HAP-1 (cell line): ENCODE data around the gene SCIN.
"Not testable (repeated sequence)": the region's sequence is repeated elsewhere in the genome, so short reads cannot be mapped to it uniquely, and the experiment has no call there.

Source experiments
- DNase-seq, 2 experiments: peaks; one replicate each; pipeline ENCODE4 v3.0.0-alpha.2; 2016 to 2020; ENCODE audit warnings: low spot score in 2 of 2
- H3K27me3 ChIP-seq: fragments of 250-450 bp; sonication (Bioruptor Pico); 2 replicates; pipeline ENCODE4 v1.5.1; 2020; ENCODE audit warnings: low read depth, mild to moderate bottlenecking, moderate library complexity
- H3K36me3 ChIP-seq: fragments of 250-450 bp; sonication (Bioruptor Pico); replicated peaks from 2 replicates; pipeline ENCODE4 v1.5.1; 2020; ENCODE audit warnings: mild to moderate bottlenecking
- H3K4me1 ChIP-seq: fragments of 250-450 bp; sonication (Bioruptor Pico); 2 replicates; pipeline ENCODE4 v1.5.1; 2020; ENCODE audit warnings: mild to moderate bottlenecking
- H3K4me3 ChIP-seq: fragments of 250-450 bp; sonication (Bioruptor Pico); 2 replicates; pipeline ENCODE4 v1.5.1; 2020; ENCODE audit warnings: mild to moderate bottlenecking, moderate library complexity
- H3K9me3 ChIP-seq: fragments of 250-450 bp; sonication (Bioruptor Pico); 2 replicates; pipeline ENCODE4 v1.5.1; 2020; ENCODE audit warnings: mild to moderate bottlenecking, moderate library complexity
- in situ Hi-C: fragments of 300-500 bp; cut with MboI; formaldehyde crosslinking; loops from 3 replicates; pipeline ENCODE4 v1.14.3; 2020; ENCODE audit warnings: low sequenced_read_pairs, inconsistent platforms, mixed read lengths

SCIN gene

DNA sequence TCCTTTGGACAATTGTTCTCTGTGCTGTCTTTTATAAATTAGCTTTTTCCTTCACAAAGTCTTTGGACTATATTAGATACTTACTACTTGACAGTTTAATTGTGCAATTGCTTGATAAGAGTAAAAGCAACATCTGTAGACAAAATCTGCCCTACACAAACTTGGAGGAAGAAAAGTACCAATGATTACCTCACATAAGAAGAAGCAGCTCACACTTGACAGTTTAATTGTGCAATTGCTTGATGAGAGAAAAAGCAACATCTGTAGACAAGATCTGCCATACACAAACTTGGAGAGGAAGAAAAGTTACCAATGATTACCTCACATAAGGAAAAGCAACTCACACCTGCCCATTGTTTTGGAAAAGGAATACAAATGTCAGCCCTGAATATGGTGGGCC lies 17.1 kb upstream of the SCIN start:
- in situ Hi-C loops, result no loop called here
- Histone ChIP-seq H3K4me1 (no peaks in the 10 kb centered on the region), H3K36me3 (no peaks in the 10 kb centered on the region), H3K4me3 (no peak overlapping the region), H3K27me3 (no peaks in the 10 kb centered on the region), H3K9me3 (no peaks in the 10 kb centered on the region; the same call in 1 of the 2 replicates)
- DNase-seq, result no peak

DNA sequence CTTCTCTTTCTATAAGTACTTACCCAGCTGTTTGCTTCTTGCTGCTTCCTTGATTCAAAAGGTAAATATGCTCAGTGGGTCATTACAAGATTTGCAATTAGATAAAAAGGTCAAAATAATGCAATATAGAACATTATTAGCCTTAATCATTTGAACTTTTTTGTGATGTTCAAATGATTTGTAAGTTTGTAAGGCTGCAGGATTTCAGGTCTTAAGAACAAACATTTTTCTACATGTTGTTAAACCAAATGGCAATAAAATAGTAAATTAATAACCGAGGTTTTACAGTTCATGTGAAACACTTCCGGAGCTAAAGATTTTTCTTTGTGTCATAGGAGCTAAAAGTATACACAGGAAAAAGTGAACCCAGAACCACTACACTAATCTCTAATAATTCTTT lies 16.2 kb upstream of the SCIN start:
- Histone ChIP-seq H3K4me1 (no peaks in the 10 kb centered on the region), H3K4me3 (no peak overlapping the region), H3K9me3 (no peaks in the 10 kb centered on the region; the same call in 1 of the 2 replicates), H3K36me3 (no peaks in the 10 kb centered on the region), H3K27me3 (no peaks in the 10 kb centered on the region)
- in situ Hi-C loops, result no loop called here
- DNase-seq, result no peak

DNA sequence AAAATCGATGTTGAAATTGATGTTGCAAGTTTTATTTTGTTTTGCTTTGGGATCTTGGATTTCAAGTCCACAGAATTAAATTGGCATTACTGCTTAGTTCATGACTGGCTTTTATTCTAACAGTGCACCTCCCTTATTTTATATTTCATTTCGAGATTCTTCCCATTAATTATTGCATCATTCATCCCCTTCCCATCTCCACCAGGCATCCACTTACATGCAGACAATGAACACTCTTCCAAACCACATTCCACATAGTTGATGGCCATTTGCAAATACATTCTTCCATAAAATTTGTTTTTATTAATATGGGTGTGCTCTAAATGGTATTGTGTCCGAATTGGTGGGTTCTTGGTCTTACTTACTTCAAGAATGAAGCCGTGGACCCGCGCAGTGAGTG lies 15.6 kb upstream of the SCIN start:
- in situ Hi-C loops, result no loop called here
- no peak overlapping the region for H3K4me3 ChIP-seq
- DNase-seq, result no peak
- no peaks in the 10 kb centered on the region for H3K36me3 ChIP-seq
- no peaks in the 10 kb centered on the region; the same call in 1 of the 2 replicates for H3K9me3 ChIP-seq
- H3K27me3 ChIP-seq, result no peaks in the 10 kb centered on the region
- no peaks in the 10 kb centered on the region for H3K4me1 ChIP-seq

DNA sequence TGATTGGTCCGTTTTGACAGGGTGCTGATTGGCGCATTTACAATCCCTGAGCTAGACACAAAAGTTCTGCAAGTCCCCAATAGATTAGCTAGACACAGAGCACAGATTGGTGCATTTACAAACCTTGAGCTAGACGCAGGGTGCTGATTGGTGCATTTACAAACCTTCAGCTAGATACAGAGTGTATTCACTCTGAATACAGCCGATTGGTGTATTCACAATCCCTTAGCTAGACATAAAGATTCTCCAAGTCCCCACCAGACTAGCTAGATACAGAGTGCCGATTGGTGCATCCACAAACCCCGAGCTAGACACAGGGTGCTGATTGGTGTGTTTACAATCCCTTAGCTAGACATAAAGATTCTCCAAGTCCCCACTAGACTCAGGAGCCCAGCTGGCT lies 14.8 kb upstream of the SCIN start:
- H3K4me3 ChIP-seq, H3K9me3 ChIP-seq, DNase-seq, in situ Hi-C loops, H3K36me3 ChIP-seq, H3K27me3 ChIP-seq, H3K4me1 ChIP-seq: not testable (repeated sequence)

DNA sequence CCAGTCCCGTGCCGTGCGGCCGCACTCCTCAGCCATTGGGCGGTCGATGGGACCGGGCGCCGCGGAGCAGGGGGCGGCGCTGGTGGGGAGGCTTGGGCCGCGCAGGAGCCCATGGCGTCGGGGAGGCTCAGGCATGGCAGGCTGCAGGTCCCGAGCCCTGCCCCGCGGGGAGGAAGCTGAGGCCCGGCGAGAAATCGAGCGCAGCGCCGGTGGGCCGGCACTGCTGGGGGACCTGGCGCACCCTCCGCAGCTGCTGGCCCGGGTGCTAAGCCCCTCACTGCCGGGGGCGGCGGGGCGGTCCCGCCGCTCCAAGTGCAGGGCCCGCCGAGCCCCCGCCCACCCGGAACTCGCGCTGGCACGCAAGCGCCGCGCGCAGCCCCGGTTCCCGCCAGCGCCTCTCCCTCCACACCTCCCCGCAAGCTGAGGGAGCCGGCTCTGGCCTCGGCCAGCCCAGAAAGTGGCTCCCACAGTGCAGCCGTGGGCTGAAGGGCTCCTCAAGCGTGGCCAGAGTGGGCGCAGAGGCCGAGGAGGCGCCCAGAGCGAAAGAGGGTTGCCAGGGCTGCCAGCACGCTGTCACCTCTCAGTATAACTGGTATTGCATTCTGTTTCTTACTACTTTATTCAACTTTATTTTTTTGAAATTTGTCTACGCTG lies 14.3 kb upstream of the SCIN start:
- H3K9me3 ChIP-seq, in situ Hi-C loops, H3K4me1 ChIP-seq, H3K36me3 ChIP-seq, DNase-seq, H3K27me3 ChIP-seq, H3K4me3 ChIP-seq: not testable (repeated sequence)

DNA sequence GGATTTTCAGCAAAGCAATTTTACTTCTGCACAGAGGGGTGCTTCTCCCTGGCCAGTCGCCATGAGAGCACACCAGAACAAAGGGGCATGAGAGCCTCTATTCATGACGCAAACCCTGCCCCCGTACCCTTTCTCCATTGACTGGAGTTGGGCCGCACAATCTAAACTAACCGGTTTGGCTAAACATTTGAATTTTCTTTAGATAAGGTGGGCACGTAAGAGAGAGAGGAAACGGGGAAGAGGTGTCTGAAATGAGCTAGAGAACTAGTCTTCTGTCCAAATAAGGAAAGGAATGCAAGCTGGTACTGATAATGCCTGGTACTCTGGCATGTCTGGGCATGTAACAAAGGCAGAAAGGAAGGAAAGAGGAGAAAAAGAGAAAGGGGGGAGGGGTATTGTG lies 13.2 kb upstream of the SCIN start:
- in situ Hi-C loops, result no loop called here

DNA sequence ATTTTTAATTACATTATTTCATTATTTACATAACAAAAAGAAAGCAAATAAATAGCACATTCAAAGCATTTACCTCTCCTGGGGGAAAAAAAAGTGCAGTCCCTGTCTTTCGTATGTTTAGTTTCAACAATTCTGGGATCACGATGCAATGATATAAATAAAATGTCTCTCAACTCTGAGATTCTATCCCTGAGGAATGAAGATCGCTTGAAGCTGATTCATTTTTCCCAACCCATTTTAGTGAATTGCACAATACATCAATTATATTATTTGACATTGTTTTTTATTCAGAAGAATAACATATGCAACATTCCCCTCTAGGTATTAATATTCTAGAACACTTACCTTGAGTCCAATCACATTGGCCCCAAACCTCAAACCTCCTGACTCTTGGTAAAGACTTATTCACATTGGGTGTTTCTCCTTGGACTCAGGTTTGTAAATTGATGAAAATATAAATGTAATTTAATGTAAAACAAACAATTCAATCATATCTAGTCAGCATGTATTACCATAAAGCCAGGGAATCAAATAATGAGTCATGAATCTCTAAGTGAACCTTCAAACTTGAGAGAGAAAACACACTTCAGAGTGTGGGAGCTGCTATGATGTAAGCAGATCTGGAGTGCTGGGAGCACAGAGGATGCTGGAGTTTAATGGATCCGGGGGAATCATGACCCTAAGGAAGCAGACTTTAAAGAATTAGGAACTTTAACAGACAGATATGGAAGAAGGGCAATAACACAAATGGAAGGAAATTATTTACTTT lies 5.3 kb upstream of the SCIN start:
- in situ Hi-C loops, result no loop called here

More for the DNA sequence above, 13.2 kb upstream of the SCIN start:
- no peaks in the 10 kb centered on the region for H3K36me3 ChIP-seq
- DNase-seq, result no peak
- no peak overlapping the region for H3K4me3 ChIP-seq
- H3K9me3 ChIP-seq, result no peaks in the 10 kb centered on the region; the same call in 1 of the 2 replicates
- no peaks in the 10 kb centered on the region for H3K4me1 ChIP-seq
- no peaks in the 10 kb centered on the region for H3K27me3 ChIP-seq

DNA sequence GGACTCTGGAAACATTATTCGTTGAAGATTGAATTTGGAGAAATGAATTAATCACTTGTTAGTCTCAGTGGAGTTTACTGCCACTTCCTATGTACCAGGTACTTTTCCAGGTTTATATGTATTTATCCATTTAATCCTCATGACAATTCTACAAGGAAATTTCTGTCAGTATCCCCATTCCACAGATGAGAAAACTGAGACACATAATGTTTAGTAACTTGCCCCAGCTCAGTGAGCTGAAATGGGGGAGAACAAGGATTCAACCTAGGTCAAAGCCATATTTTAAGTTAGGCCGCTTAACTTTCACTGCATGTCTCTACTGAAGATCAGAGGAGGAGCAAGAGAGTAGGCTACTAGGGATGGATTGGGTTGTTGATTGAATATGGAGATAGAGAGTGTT lies 4.6 kb upstream of the SCIN start:
- Histone ChIP-seq H3K9me3 (no peaks in the 10 kb centered on the region), H3K27me3 (no peaks in the 10 kb centered on the region), H3K4me1 (peaks cover 3% of the 10 kb centered on the region; the same call in 1 of the 2 replicates), H3K4me3 (no peak overlapping the region), H3K36me3 (no peaks in the 10 kb centered on the region)
- no peak for DNase-seq
- in situ Hi-C loops, result no loop called here

More for the DNA sequence above, 5.3 kb upstream of the SCIN start:
- Histone ChIP-seq H3K9me3 (no peaks in the 10 kb centered on the region), H3K27me3 (no peaks in the 10 kb centered on the region), H3K36me3 (no peaks in the 10 kb centered on the region), H3K4me3 (no peak overlapping the region), H3K4me1 (peaks cover 3% of the 10 kb centered on the region; the same call in 1 of the 2 replicates)
- no peak for DNase-seq

DNA sequence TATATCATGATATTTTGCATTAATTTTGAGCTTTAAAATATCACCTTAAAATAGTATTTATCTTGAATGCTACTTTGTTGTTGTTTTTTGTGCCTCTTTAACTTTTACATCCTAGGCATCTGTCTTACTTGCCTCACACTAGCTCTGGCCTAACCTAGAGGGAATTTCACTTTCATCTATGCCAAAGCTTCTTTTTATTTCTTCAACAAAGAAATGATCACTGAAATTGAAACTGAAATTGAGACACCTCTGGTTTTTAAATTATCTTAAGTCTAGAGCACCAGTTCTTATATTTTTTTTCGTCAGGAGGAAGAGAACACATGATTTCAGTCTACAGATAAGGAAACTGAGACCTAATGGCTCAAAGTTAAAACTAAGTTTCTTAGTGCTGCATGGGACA lies 3.5 kb upstream of the SCIN start:
- peaks cover 3% of the 10 kb centered on the region; the same call in 1 of the 2 replicates for H3K4me1 ChIP-seq
- H3K36me3 ChIP-seq, result no peaks in the 10 kb centered on the region
- no peaks in the 10 kb centered on the region for H3K27me3 ChIP-seq
- DNase-seq, result no peak
- in situ Hi-C loops, result no loop called here
- H3K9me3 ChIP-seq, result no peaks in the 10 kb centered on the region
- no peak overlapping the region for H3K4me3 ChIP-seq

DNA sequence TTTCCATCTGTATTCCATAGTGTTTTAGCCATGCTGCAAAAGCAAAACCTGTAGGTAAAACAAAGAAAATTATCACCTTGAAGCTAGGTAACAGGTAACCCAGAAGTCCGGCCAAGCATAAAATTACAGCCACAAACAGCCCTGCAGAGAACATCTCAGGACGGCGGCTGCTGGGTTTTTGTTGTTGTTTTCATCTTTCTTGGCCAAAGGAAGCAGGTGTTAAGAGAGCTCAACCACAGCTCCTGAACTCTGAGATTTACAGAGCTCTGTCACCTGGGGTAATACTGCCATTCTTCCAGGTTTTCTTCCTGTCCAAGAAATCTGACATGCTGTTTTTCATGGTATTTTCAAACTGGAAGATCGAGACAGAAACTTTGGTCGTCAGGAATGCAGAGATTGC lies 847 bp upstream of the SCIN start:
- Histone ChIP-seq H3K4me3 (no peak overlapping the region), H3K4me1 (peaks cover 3% of the 10 kb centered on the region; the same call in 1 of the 2 replicates), H3K27me3 (no peaks in the 10 kb centered on the region), H3K36me3 (no peaks in the 10 kb centered on the region), H3K9me3 (no peaks in the 10 kb centered on the region)
- no peak for DNase-seq
- in situ Hi-C loops, result no loop called here

GRCh38 chr7:12570168-12570533 lies 369 bp upstream of the SCIN start:
- Histone ChIP-seq H3K27me3 (no peaks in the 10 kb centered on the region), H3K4me3 (peak overlapping the region; percentile 27), H3K9me3 (no peaks in the 10 kb centered on the region), H3K4me1 (peaks cover 3% of the 10 kb centered on the region; the same call in 1 of the 2 replicates), H3K36me3 (no peaks in the 10 kb centered on the region)
- in situ Hi-C loops, result no loop called here
- peak; percentile 24 to 49 for DNase-seq

- no peak overlapping the region for H3K4me3 ChIP-seq
- H3K9me3 ChIP-seq, result no peaks in the 10 kb centered on the region
- no peaks in the 10 kb centered on the region for H3K36me3 ChIP-seq
- no peak for DNase-seq
- peaks cover 3% of the 10 kb centered on the region; the same call in 1 of the 2 replicates for H3K4me1 ChIP-seq
- H3K27me3 ChIP-seq, result no peaks in the 10 kb centered on the region
- in situ Hi-C loops, result no loop called here
Observed at GRCh38 chr7:12571691-12572090, 1.2 kb downstream of the SCIN start.

- no peak overlapping the region for H3K4me3 ChIP-seq
- H3K27me3 ChIP-seq, result no peaks in the 10 kb centered on the region
- in situ Hi-C loops, result no loop called here
- no peaks in the 10 kb centered on the region for H3K36me3 ChIP-seq
- no peaks in the 10 kb centered on the region for H3K4me1 ChIP-seq
- no peaks in the 10 kb centered on the region for H3K9me3 ChIP-seq
- no peak for DNase-seq
Observed at GRCh38 chr7:12572941-12573575, 2.5 kb downstream of the SCIN start.

DNA sequence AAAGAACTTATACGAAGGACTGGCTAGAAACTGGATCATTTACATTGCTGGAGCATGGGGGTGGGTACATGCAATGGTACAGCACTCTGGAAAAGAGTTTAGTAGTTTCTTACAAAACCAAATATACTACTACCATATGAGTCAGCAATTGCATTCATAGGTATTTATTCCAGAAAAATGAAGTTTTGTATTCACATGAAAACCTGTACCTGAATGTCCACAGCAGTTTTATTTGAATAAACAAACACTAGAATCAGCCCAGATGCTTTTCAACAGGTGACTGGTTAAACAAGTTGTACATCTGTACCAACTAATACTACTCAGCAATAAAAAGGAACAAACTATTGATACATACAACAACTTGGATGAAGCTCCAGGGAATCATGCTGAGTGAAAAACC lies 3.4 kb downstream of the SCIN start:
- no peak for DNase-seq
- no peak overlapping the region for H3K4me3 ChIP-seq

More for the DNA sequence above, 3.4 kb downstream of the SCIN start:
- no peaks in the 10 kb centered on the region for H3K36me3 ChIP-seq
- in situ Hi-C loops, result no loop called here
- H3K27me3 ChIP-seq, result no peaks in the 10 kb centered on the region
- H3K4me1 ChIP-seq, result no peaks in the 10 kb centered on the region
- no peaks in the 10 kb centered on the region for H3K9me3 ChIP-seq
